ENCODE results near the gene MPZL1.

DNA sequence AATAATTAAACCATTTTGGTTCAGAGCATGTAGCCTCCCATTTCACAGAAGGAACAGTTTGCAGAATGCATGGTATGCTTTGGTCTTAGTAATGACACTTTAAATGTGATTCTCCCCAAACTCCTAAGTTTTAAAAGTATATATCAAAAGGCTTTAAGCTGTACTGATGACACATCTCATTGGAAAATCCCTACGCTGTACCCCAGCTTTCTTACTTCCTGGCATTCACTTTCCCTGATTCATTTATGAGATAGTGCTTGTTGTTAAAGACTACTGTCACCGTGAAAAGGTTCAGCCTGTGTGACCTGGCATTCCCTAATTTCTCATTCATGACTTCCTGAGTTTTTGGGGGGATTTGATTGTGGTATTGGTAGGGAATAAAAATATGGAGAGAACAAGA is 53.4 kb downstream of the MPZL1 start:
- TF ChIP-seq, protein P1, sequence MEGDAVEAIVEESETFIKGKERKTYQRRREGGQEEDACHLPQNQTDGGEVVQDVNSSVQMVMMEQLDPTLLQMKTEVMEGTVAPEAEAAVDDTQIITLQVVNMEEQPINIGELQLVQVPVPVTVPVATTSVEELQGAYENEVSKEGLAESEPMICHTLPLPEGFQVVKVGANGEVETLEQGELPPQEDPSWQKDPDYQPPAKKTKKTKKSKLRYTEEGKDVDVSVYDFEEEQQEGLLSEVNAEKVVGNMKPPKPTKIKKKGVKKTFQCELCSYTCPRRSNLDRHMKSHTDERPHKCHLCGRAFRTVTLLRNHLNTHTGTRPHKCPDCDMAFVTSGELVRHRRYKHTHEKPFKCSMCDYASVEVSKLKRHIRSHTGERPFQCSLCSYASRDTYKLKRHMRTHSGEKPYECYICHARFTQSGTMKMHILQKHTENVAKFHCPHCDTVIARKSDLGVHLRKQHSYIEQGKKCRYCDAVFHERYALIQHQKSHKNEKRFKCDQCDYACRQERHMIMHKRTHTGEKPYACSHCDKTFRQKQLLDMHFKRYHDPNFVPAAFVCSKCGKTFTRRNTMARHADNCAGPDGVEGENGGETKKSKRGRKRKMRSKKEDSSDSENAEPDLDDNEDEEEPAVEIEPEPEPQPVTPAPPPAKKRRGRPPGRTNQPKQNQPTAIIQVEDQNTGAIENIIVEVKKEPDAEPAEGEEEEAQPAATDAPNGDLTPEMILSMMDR (IDR thresholded peaks at IDR 0.05): no peak
- TF ChIP-seq POLR2A (IDR thresholded peaks at IDR 0.05) (no peak), POLR2AphosphoS5 (IDR thresholded peaks at IDR 0.05; ENCODE audit: insufficient read depth in 1 of 2, low read depth in 1 of 2) (no peak)

All from vagina (tissue), 2 donors.